ENCODE results near the gene PEMT. TPM values are rescaled to one million over a fixed set of nuclear protein-coding genes. Genes with fewer than 3 reads are reported as not detected.

PEMT gene
- total and polyA plus RNA-seq, 2 of the 8 experiments (the other 6 are each of a cell fraction or from before 2014, with no cell fraction given): 42.0 to 118 TPM

GRCh38 chr17:17527956-17528500, 63.5 kb downstream of the PEMT start:
- Histone ChIP-seq H3K79me2 (ENCODE audit: control insufficient read depth in 1 of 2, insufficient read depth in 2 of 2, low read length in 2 of 2) (no peaks in the 10 kb centered on the region), H3K9me3 (ENCODE audit: insufficient read depth in 2 of 2, low read depth in 1 of 2, low read length in 1 of 2) (0 out of 4 replicates have a peak, but pooled peaks cover 0 to 2% of the 10 kb centered on the region in 2 experiments), H2BK15ac (ENCODE audit: low read length) (no peak overlapping the region), H3K18ac (ENCODE audit: extremely low read depth, low read length) (no peak overlapping the region), H3K23ac (ENCODE audit: insufficient read length) (no peak overlapping the region), H4K20me1 (replicated peaks in 1 of 2; ENCODE audit: control insufficient read depth in 1 of 2, insufficient read depth in 2 of 2, low read length in 2 of 2) (no peaks in the 10 kb centered on the region), H3K4me1 (replicated peaks in 1 of 4; ENCODE audit: control insufficient read depth in 3 of 4, insufficient read depth in 4 of 4, low read length in 3 of 4) (peaks cover 0 to 9% (median 5%) of the 10 kb centered on the region in 4 experiments; a peak in 6 of 7 replicates), H3K14ac (ENCODE audit: insufficient read length) (no peak overlapping the region), H2AK5ac (ENCODE audit: low read depth, low read length) (no peak overlapping the region), H3K4me2 (ENCODE audit: insufficient read depth in 1 of 2, low read depth in 2 of 2, low read length in 2 of 2) (no peak overlapping the region), H3K36me3 (ENCODE audit: control insufficient read depth in 2 of 4, insufficient read depth in 4 of 4, low read length in 3 of 4) (no peaks in the 10 kb centered on the region), H3K9ac (replicated peaks in 1 of 4; ENCODE audit: extremely low read depth in 1 of 4, low read depth in 3 of 4, low read length in 3 of 4) (no peak overlapping the region), H3K79me1 (ENCODE audit: low read depth, low read length) (no peaks in the 10 kb centered on the region; the same call in 1 of the 2 replicates), H2BK12ac (ENCODE audit: low read depth, low read length) (0 out of 2 replicates have a peak overlapping the region, but pooled peaks have one; percentile 55), H4K5ac (ENCODE audit: insufficient read length, low read depth, low read length) (no peak overlapping the region), H3K4me3 (ENCODE audit: extremely low read depth in 1 of 4, insufficient read depth in 2 of 4, low read depth in 3 of 4, low read length in 4 of 4) (no peak overlapping the region), H3K27ac (ENCODE audit: low read depth, low read length) (no peak overlapping the region), H4K8ac (ENCODE audit: extremely low read depth, insufficient read depth, low read length) (no peak overlapping the region), H2BK120ac (replicated peaks; ENCODE audit: low read depth, low read length) (no peak overlapping the region), H2BK20ac (ENCODE audit: low read length) (no peak overlapping the region), H3K23me2 (ENCODE audit: low read depth, low read length) (no peaks in the 10 kb centered on the region), H4K91ac (replicated peaks; ENCODE audit: insufficient read length, low read length) (no peak overlapping the region), H3K56ac (replicated peaks; ENCODE audit: insufficient read length, low read depth, low read length) (no peak overlapping the region), H3K4ac (replicated peaks; ENCODE audit: insufficient read length, low read depth, low read length) (no peak overlapping the region), H3K27me3 (replicated peaks in 1 of 4; ENCODE audit: control insufficient read depth in 3 of 4, extremely low read depth in 1 of 4, insufficient read depth in 3 of 4, low read length in 3 of 4) (no peaks in the 10 kb centered on the region), H2AFZ (ENCODE audit: low read length) (no peak overlapping the region), H2BK5ac (ENCODE audit: low read depth, low read length) (no peak overlapping the region; the same call in 1 of the 2 replicates)
- WGBS, 2 experiments (ENCODE audit: extremely low coverage in 1 of 2, insufficient coverage in 1 of 2, insufficient read length in 1 of 2, insufficient replicate concordance in 2 of 2, low coverage in 1 of 2, low lambda C conversion rate in 2 of 2, missing lambda C conversion rate in 1 of 2): 89% methylated on average over 13 of the region's 17 CpGs; no CpG with 5 or more reads in 1 of the 2 experiments
- ChIA-PET CTCF (ENCODE audit: partially characterized antibody) (interaction anchor here (0.9 to 6.9 kb wide), 9 partner anchors 10 to 171 kb away, joined by 3 to 35 read pairs (median 5); no protein-coding TSS in a partner anchor), POLR2A (ENCODE audit: partially characterized antibody) (interaction anchor here (2.0 kb wide), 1 partner anchor 32 kb away, joined by 9 read pairs; the partner anchor contains the start of gene RASD1)
- no peak for FAIRE-seq
- DNase-seq (ENCODE audit: low read depth in 1 of 2, low spot score in 2 of 2): no peak
- no peak for TF ChIP-seq CTCF (IDR thresholded peaks at IDR 0.05; ENCODE audit: control extremely low read depth in 1 of 3, insufficient read depth in 1 of 3, low read depth in 1 of 3, low read length in 3 of 3)
- no peak for TF ChIP-seq EGR1 (IDR thresholded peaks at IDR 0.05; ENCODE audit: borderline replicate concordance, low read depth, low read length)
- TF ChIP-seq HDAC2 (IDR thresholded peaks at IDR 0.05; ENCODE audit: borderline replicate concordance in 1 of 2, low read depth in 2 of 2, low read length in 2 of 2): no peak
- no peak for TF ChIP-seq FOSL1 (IDR thresholded peaks at IDR 0.05; ENCODE audit: insufficient read depth, low read depth, low read length)
- TF ChIP-seq POU5F1 (IDR thresholded peaks at IDR 0.05; ENCODE audit: low read depth, low read length): no peak
- no peak for TF ChIP-seq BRCA1 (IDR thresholded peaks at IDR 0.05; ENCODE audit: low read depth, low read length)
- TF ChIP-seq GTF2F1 (IDR thresholded peaks at IDR 0.05; ENCODE audit: borderline replicate concordance, low read depth, low read length): no peak
- TF ChIP-seq JUN (IDR thresholded peaks at IDR 0.05; ENCODE audit: low read depth, low read length): no peak
- no peak for TF ChIP-seq YY1 (IDR thresholded peaks at IDR 0.05; ENCODE audit: low read depth, low read length)
- no peak for TF ChIP-seq SP2 (IDR thresholded peaks at IDR 0.05; ENCODE audit: low read length)

Measured in H1 (cell line).